ENCODE results near the gene MAT1A.

Gene MAT1A

DNA sequence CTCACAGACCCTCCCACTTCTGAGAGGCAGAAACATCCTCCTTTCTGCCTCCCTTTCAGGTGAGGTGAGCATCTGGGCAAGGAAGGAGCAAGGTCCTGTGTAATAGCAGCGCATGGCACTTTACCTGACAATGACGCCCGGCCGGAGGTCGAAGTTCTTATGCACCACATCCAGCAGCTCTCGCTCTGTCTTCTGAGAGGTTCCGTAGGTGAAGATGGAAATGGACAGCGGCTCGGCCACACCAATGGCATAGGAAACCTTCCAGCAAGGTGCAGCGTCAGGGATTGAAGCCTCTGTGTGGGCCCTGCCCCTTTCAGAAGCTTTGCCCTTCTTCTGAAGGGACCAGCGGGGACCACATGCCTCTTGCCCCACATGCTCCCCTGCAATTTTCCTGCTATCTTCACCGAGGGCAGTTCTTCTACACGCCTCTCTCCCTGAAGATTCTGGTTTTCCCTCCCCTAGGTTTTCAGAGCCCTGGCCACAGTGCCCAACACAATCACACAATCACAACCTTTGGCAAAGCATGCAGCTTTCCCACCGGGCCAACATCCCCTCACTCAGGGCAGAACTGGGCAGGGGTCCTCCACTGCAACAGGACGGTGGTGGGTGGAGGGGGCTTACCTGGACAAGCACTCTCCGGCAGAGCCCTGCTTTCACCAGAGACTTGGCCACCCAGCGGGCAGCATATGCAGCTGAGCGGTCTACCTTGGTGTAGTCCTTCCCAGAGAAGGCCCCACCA lies 14.9 kb downstream of the MAT1A start:
- no peak for TF ChIP-seq CTCF (IDR thresholded peaks at IDR 0.05; ENCODE audit: borderline replicate concordance, control extremely low read depth, extremely low read depth, insufficient read depth, missing control alignments)
- in situ Hi-C loops (cut with MboI; ENCODE audit: low sequenced_read_pairs, unreplicated experiment), result no loop called here
- DNase-seq (ENCODE audit: low spot score), result no peak

- in situ Hi-C loops (cut with MboI; ENCODE audit: low sequenced_read_pairs, unreplicated experiment), result no loop called here
- TF ChIP-seq CTCF (IDR thresholded peaks at IDR 0.05; ENCODE audit: borderline replicate concordance, control extremely low read depth, extremely low read depth, insufficient read depth, missing control alignments), result no peak
- no peak for DNase-seq (ENCODE audit: low spot score)
Measured at GRCh38 chr10:80273523-80274170, 15.8 kb downstream of the MAT1A start.

DNA sequence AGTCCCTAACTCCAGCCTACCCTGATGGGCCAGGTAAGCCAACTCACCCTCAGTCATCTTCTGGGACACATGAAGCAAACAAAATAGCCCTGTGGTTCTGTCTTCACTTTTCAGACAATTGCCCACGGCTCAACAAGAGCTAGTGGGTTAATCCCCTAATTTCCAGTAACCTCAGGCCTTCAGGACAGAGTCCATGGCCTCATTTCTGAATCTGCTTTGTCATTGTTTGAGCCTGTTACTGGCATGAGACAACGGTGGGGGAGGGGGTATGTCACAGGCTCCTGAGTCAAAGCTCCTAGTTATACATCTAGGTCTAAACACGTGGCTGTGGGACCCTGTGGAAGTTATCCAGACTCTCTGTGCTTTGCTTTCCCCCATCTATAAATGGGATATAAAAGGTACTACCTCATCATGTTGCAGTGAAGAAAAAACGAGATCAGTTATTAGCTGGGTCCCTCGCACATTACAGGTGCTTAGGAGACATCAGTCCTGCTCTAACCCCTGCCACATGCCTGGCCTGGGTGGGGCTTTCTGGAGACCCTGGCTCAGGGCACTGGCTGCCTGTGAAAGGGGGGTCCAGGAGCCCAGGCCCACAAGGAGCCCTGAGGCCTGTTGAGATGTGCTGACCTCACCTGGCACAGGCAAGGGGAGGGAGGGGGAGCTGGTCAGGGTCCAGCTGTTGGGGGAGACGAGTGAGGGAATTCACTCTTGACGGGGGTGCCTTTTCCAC lies 16.5 kb downstream of the MAT1A start:
- no peak for TF ChIP-seq CTCF (IDR thresholded peaks at IDR 0.05; ENCODE audit: borderline replicate concordance, control extremely low read depth, extremely low read depth, insufficient read depth, missing control alignments)
- no peak for DNase-seq (ENCODE audit: low spot score)
- in situ Hi-C loops (cut with MboI; ENCODE audit: low sequenced_read_pairs, unreplicated experiment), result no loop called here

DNA sequence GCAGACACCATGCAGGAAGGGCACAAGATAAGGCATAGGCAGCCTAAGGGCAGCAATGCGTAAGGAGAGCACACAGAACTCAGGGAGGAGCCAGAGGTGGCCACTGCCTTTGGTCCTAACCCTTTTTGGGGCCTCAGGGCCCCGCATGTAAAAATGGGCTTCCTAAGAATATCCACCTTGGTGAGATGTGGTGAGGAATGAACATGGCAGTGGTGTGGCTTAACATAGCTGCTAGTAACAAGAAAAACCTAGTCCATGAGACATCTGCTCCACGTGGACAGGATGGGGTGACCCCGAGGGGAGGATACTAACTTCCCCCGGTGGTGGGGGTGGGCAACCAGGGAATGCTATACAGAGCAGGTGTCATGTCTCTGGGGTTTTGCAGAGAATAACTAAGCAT lies 18.0 kb downstream of the MAT1A start:
- DNase-seq (ENCODE audit: low spot score), result no peak
- in situ Hi-C loops (cut with MboI; ENCODE audit: low sequenced_read_pairs, unreplicated experiment), result no loop called here
- no peak for TF ChIP-seq CTCF (IDR thresholded peaks at IDR 0.05; ENCODE audit: borderline replicate concordance, control extremely low read depth, extremely low read depth, insufficient read depth, missing control alignments)

- DNase-seq (ENCODE audit: low spot score), result no peak
- in situ Hi-C loops (cut with MboI; ENCODE audit: low sequenced_read_pairs, unreplicated experiment), result no loop called here
- TF ChIP-seq CTCF (IDR thresholded peaks at IDR 0.05; ENCODE audit: borderline replicate concordance, control extremely low read depth, extremely low read depth, insufficient read depth, missing control alignments), result no peak
Measured at GRCh38 chr10:80270887-80271286, 18.6 kb downstream of the MAT1A start.

- no peak for TF ChIP-seq CTCF (IDR thresholded peaks at IDR 0.05; ENCODE audit: borderline replicate concordance, control extremely low read depth, extremely low read depth, insufficient read depth, missing control alignments)
- no peak for DNase-seq (ENCODE audit: low spot score)
- in situ Hi-C loops (cut with MboI; ENCODE audit: low sequenced_read_pairs, unreplicated experiment), result no loop called here
Measured at GRCh38 chr10:80268938-80269588, 20.4 kb downstream of the MAT1A start.

Measured in GM13976 (cell line).